NK-92 (cell line): ENCODE data around the gene STARD13.

Experiments
- DNase-seq: peaks from one replicate; lab custom pipeline; 2025; ENCODE audit not compliant: unreplicated experiment; lab: John Stamatoyannopoulos, UW

STARD13 gene

DNA sequence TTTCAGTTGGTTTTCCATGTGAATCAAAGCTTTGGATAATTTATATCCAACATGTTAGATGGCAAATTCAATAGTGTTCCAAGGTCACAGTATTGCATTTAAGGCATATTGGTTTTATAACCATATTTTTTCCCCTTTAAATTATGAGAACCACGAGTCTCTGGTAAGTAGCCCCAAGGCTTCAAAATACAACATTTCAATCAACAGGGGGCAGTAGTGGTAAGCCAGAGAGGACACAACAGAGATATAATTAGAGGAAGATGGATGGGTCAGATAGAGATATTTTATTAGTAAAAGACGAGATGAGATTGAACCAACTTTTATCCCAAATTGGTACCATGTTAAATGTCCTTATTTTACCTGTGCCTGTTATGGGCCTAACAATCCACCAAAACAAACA, 216.2 kb downstream of the STARD13 start:
- no peak for DNase-seq

DNA sequence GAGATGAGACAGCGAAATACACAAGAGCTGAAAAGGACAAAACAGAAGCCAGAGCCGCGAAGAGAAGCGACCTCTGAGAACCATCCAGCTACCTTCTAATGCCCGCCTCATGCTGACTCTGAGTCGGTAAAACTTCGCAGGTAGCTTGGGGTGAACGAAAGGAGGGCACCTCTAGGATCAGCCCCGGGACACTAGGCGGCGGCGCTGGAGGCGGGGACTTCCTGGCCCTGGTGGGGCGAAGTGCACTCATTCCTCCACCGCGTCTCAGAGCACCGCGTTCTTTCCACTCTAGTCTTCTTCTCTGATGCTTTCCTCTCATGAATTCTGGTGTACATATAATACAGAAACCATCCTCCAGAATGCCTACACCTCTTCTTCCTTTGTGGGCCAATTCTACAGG, 219.2 kb downstream of the STARD13 start:
- no peak for DNase-seq

DNA sequence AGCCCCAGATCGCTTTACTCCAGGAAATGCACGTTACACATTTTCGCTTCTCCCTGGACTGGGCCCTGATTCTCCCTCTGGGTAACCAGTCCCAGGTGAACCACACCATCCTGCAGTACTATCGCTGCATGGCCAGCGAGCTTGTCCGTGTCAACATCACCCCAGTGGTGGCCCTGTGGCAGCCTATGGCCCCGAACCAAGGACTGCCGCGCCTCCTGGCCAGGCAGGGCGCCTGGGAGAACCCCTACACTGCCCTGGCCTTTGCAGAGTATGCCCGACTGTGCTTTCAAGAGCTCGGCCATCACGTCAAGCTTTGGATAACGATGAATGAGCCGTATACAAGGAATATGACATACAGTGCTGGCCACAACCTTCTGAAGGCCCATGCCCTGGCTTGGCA, 224.7 kb downstream of the STARD13 start:
- DNase-seq: no peak

DNA sequence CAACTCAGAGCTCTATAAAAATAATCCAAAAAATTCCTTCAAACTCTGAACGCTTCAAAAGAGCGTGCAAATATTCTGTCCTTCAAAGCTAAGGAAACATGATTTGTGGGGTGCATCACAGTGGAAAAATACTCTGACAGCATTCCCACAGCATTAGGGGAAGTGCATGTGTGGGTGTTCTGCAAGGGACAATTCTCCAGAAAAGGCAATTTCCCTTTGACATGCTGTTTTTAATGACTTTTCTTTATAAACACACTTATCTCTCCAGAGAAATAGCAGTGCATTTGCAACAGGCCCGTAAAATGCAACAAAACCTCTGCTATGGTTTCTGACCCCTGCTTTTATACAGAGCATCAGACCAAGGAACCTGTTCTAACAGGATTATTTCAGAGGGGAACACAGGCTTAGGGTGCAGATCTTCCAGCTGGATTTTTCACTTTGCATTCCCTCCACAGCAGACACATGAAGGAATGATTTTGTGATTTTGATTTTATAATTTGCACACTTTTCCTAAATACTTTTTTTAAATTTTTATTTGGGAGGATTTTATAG, 226.7 kb downstream of the STARD13 start:
- no peak for DNase-seq

DNA sequence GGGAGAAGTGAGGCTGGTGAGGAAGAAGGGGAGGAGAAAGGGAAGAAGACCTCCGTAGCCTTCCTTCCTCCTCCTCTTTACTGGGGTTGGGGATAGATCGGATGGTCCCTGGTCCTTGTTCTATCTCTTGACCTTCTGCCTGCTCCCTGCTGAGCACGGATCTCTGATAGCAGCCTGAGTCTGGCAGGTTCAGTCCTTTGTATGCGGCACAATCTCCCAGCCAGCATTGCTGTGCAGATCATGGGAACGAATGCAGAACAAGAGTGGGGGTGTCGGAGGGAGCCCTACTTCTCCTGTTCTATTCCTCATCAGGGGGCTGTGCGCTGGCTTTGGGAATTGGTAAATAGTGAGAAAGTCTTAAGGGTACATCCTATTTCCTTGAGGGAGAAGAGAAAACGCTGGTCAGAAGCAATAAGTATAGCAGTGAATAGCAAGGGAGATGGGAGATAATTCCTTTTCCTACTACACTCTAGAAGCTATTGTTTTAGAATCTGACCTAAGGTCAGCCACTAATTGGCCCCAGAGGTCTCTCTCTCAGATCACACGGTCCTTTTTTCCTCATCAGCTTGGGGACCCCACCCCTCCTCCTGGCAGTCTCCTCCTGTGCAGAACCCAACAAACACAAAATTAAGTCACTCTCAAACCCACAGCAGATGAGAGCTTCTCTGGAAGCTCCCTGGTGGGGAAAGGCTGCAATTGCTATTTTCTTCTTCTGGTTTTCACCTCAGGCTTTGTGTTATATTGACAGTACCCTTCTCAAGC, 228.4 kb downstream of the STARD13 start:
- no peak for DNase-seq

DNA sequence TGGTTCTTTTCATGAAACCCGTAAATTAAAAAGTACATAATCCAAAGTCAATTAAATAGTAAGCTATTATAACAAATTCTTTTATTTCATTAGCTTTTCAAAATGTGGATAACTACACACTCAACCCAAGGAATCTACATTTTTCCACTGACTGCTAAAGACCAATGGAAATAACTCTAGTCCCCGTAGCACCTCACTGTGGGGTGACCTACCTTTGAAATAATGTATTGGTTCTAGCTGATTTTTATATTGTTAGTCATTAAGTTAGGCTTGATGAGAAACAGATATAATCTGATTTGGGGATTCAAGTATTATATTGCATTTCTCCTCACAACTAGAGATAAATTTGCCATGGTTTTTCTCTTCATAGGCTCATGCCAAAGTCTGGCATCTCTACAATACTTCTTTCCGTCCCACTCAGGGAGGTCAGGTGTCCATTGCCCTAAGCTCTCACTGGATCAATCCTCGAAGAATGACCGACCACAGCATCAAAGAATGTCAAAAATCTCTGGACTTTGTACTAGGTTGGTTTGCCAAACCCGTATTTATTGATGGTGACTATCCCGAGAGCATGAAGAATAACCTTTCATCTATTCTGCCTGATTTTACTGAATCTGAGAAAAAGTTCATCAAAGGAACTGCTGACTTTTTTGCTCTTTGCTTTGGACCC, 232.0 kb downstream of the STARD13 start:
- no peak for DNase-seq
